Liver (tissue), 9 donors: ENCODE data around the gene CCER1. TPM values are rescaled to one million over a fixed set of nuclear protein-coding genes. Genes with fewer than 3 reads are reported as not detected.

ENCODE experiments used
- DNase-seq: peaks from one replicate; pipeline ENCODE4 v3.0.0-alpha.2; 2017; ENCODE audit warnings: low spot score
- H3K27ac ChIP-seq, 2 donors: one replicate each; pipeline ENCODE4 v1.7.0; 2013; ENCODE audit warnings: inconsistent platforms in 2 of 2, low read length in 2 of 2, control low read depth in 1 of 2, low read depth in 1 of 2, mild to moderate bottlenecking in 1 of 2
- H3K27me3 ChIP-seq, 4 donors: one replicate each; pipeline versions ENCODE4 v1.6.1 to v1.7.0; 2013; ENCODE audit warnings: low read length in 3 of 4, inconsistent platforms in 1 of 4, mild to moderate bottlenecking in 1 of 4, moderate library complexity in 1 of 4; ENCODE audit not compliant: control insufficient read depth in 4 of 4, insufficient read depth in 4 of 4
- H3K36me3 ChIP-seq, 4 donors: one replicate each; pipeline versions ENCODE4 v1.6.1 to v1.7.0; 2013; ENCODE audit warnings: low read length in 3 of 4, mild to moderate bottlenecking in 3 of 4, low read depth in 1 of 4, moderate library complexity in 1 of 4; ENCODE audit not compliant: control insufficient read depth in 4 of 4, insufficient read depth in 3 of 4
- H3K4me1 ChIP-seq, 4 donors: one replicate each; pipeline versions ENCODE4 v1.6.1 to v1.7.0; 2013; ENCODE audit warnings: low read length in 3 of 4, mild to moderate bottlenecking in 3 of 4, moderate library complexity in 1 of 4; ENCODE audit not compliant: control insufficient read depth in 4 of 4, insufficient read depth in 4 of 4
- H3K4me3 ChIP-seq, 3 donors: one replicate each; pipeline versions ENCODE4 v1.6.1 to v1.7.0; 2013; ENCODE audit warnings: low read length in 3 of 3, control low read depth in 1 of 3, low read depth in 1 of 3, mild to moderate bottlenecking in 1 of 3
- H3K9ac ChIP-seq, 2 donors: one replicate each; pipeline ENCODE4 v1.7.0; 2013; ENCODE audit warnings: low read length in 2 of 2, mild to moderate bottlenecking in 2 of 2, moderate library complexity in 2 of 2, control low read depth in 1 of 2, low read depth in 1 of 2
- H3K9me3 ChIP-seq, 4 donors: one replicate each; pipeline versions ENCODE4 v1.6.1 to v1.7.0; 2013; ENCODE audit warnings: low read length in 3 of 4; ENCODE audit not compliant: control insufficient read depth in 4 of 4
- CTCF ChIP-seq: fragments of 150-350 bp; IDR thresholded peaks from 2 replicates; pipeline ENCODE4 v1.5.1; 2017; ENCODE audit warnings: improper control_type of control experiment, low read depth, low read length; ENCODE audit not compliant: missing input control
- EGR1 ChIP-seq, 2 donors: IDR thresholded peaks; 2 replicates each; pipeline ENCODE4 v1.6.1; 2016 to 2018; ENCODE audit warnings: antibody characterized with exemption in 2 of 2, low read depth in 2 of 2
- FOXA1 ChIP-seq: IDR thresholded peaks from 2 replicates; pipeline ENCODE4 v1.6.1; 2016; ENCODE audit warnings: antibody characterized with exemption
- FOXA2 ChIP-seq: IDR thresholded peaks from 2 replicates; pipeline ENCODE4 v1.6.1; 2016; ENCODE audit warnings: antibody characterized with exemption
- GABPA ChIP-seq, 2 donors: IDR thresholded peaks in 1 of 2; conservative IDR thresholded peaks in 1 of 2; 2 replicates each; pipeline ENCODE4 v1.6.1; 2016; ENCODE audit warnings: antibody characterized with exemption in 2 of 2, mild to moderate bottlenecking in 1 of 2, moderate library complexity in 1 of 2
- HNF4A ChIP-seq, 2 donors: conservative IDR thresholded peaks; 2 replicates each; pipeline ENCODE4 v1.6.1; 2016; ENCODE audit warnings: antibody characterized with exemption in 2 of 2, mild to moderate bottlenecking in 2 of 2
- HNF4G ChIP-seq: IDR thresholded peaks from 2 replicates; pipeline ENCODE4 v1.6.1; 2016; ENCODE audit warnings: antibody characterized with exemption
- JUND ChIP-seq, 2 donors: IDR thresholded peaks; 2 replicates each; pipeline ENCODE4 v1.6.1; 2016; ENCODE audit warnings: antibody characterized with exemption in 2 of 2
- NR2F2 ChIP-seq: IDR thresholded peaks from 2 replicates; pipeline ENCODE4 v1.6.1; 2016; ENCODE audit warnings: antibody characterized with exemption
- RAD21 ChIP-seq, 2 donors: IDR thresholded peaks; 2 replicates each; pipeline ENCODE4 v1.6.1; 2016; ENCODE audit warnings: antibody characterized with exemption in 2 of 2, mild to moderate bottlenecking in 2 of 2
- REST ChIP-seq: IDR thresholded peaks from 2 replicates; pipeline ENCODE4 v1.6.1; 2016; ENCODE audit warnings: antibody characterized with exemption, mild to moderate bottlenecking
- TAF1 ChIP-seq: conservative IDR thresholded peaks from 2 replicates; pipeline ENCODE4 v1.6.1; 2016; ENCODE audit warnings: antibody characterized with exemption, mild to moderate bottlenecking
- YY1 ChIP-seq: IDR thresholded peaks from 2 replicates; pipeline ENCODE4 v1.6.1; 2016; ENCODE audit warnings: antibody characterized with exemption, mild to moderate bottlenecking
- WGBS: extraction: QIAGEN DNeasy Blood & Tissue Kit; methylation state at CpG from one replicate; pipeline ENCODE4 v1.1.7; 2013; 5-methylcytosine and 5-hydroxymethylcytosine counted together
- polyA plus RNA-seq, 2 donors: library from polyadenylated mRNA; stranded (reverse) in 1 of 2; unstranded in 1 of 2; fragments of 200-250 nt in 1 of 2; fragments of >200 nt in 1 of 2; fragmentation: Nextera tagmentation in 1 of 2; extraction: Ambion mirVana in 1 of 2; gene quantifications; one replicate each; pipeline versions ENCODE4 v1.2.1 to v1.2.3, GENCODE V29; 2013 to 2015
- total RNA-seq, 2 donors: library from RNA; depleted of rRNA; stranded (reverse); fragments of >200 nt; gene quantifications; one replicate each; pipeline ENCODE4 v1.2.3, GENCODE V29; 2014
- TF ChIP-seq, protein P1 (sequence below): IDR thresholded peaks from 2 replicates; pipeline ENCODE4 v1.6.1; 2016; ENCODE audit warnings: antibody characterized with exemption
- TF ChIP-seq, protein P2 (sequence below): IDR thresholded peaks from 2 replicates; pipeline ENCODE4 v1.6.1; 2016; ENCODE audit warnings: antibody characterized with exemption
- donor health status: healthy.
- donor health status: healthy.
- donor health status: healthy.
- donor health status: healthy.
- donor health status: healthy.

The CCER1 gene
- total and polyA plus RNA-seq, 4 donors, result not detected

DNA sequence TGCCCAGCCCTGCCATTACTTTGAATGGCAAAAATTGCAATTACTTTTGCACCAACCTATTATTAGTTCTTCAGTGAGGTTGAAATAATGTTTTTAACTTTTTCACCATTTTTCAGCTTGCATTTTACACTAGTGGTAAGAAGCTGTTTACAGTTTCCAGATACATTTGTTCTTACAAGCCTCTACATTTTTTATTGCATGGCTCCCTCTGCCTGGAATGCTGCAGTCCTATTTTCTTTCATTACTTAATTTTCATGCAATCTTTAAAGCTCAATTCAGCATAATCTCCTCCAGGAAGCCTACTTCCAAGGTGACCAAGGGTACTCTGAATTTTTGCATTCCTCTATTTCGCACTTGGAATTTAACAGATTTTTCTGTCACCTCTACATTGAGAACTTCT, 33.4 kb downstream of the CCER1 start:
- no peaks in the 10 kb centered on the region for H3K9me3 ChIP-seq
- H3K9ac ChIP-seq, result no peak overlapping the region
- DNase-seq, result no peak
- H3K4me1 ChIP-seq, result peaks cover 0 to 29% (median 6%) of the 10 kb centered on the region in 4 donors
- H3K27me3 ChIP-seq, result no peaks in the 10 kb centered on the region
- no peak overlapping the region for H3K4me3 ChIP-seq
- 89% methylated on average over 1 of the region's 1 CpG for WGBS
- TF ChIP-seq HNF4A (conservative IDR thresholded peaks at IDR 0.05) (no peak), TAF1 (no peak), RAD21 (IDR thresholded peaks at IDR 0.05) (no peak), EGR1 (IDR thresholded peaks at IDR 0.05; ENCODE audit: low read depth in 2 of 2) (no peak), FOXA2 (no peak), HNF4G (no peak)
- TF ChIP-seq, protein P1, sequence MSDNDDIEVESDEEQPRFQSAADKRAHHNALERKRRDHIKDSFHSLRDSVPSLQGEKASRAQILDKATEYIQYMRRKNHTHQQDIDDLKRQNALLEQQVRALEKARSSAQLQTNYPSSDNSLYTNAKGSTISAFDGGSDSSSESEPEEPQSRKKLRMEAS, result no peak
- no peak overlapping the region for H3K27ac ChIP-seq
- H3K36me3 ChIP-seq, result no peaks in the 10 kb centered on the region

- WGBS, result 99% methylated on average over 1 of the region's 1 CpG
- Histone ChIP-seq H3K36me3 (no peaks in the 10 kb centered on the region), H3K4me1 (peaks cover 0 to 24% (median 4%) of the 10 kb centered on the region in 4 donors)
Measured at GRCh38 chr12:90920222-90920621, 34.8 kb downstream of the CCER1 start.

DNA sequence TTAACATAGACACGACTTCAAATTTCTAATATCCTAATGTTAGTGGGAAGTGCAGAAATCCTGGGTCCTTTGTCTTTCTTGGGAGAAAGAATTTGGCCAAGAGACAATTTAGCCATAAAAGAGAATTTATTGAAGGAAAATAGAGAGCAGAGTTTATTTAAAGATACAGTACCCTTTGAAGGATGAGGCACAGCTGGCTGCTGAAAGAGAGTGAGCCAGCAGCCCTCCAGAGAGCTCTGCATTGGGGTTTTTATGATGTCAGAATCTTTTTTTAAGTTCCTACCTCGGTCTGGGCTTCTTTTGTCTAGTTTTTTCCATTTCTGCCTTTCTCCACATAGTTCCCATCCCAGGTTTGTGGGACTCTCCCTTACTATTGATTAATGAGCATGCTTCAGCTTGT, 37.5 kb downstream of the CCER1 start:
- 72% methylated on average over 2 of the region's 2 CpGs for WGBS
- H3K9ac ChIP-seq, result no peak overlapping the region
- H3K36me3 ChIP-seq, result no peaks in the 10 kb centered on the region
- peaks cover 0 to 8% (median 4%) of the 10 kb centered on the region in 4 donors for H3K4me1 ChIP-seq
- no peak for DNase-seq
- H3K9me3 ChIP-seq, result no peaks in the 10 kb centered on the region
- no peak overlapping the region for H3K4me3 ChIP-seq
- no peaks in the 10 kb centered on the region for H3K27me3 ChIP-seq
- H3K27ac ChIP-seq, result no peak overlapping the region
- TF ChIP-seq GABPA (IDR thresholded peaks at IDR 0.05 in 1 of 2, conservative IDR thresholded peaks at IDR 0.05 in 1 of 2), result no peak
- no peak for TF ChIP-seq HNF4A (conservative IDR thresholded peaks at IDR 0.05)
- no peak for TF ChIP-seq FOXA1
- TF ChIP-seq, protein P1, result no peak
- TF ChIP-seq EGR1 (IDR thresholded peaks at IDR 0.05; ENCODE audit: low read depth in 2 of 2), result no peak
- no peak for TF ChIP-seq NR2F2
- TF ChIP-seq FOXA2, result no peak
- no peak for TF ChIP-seq HNF4G
- TF ChIP-seq REST, result no peak
- no peak for TF ChIP-seq TAF1
- no peak for TF ChIP-seq JUND (IDR thresholded peaks at IDR 0.05)
- TF ChIP-seq CTCF, result no peak
- no peak for TF ChIP-seq YY1
- TF ChIP-seq RAD21 (IDR thresholded peaks at IDR 0.05), result no peak

More at GRCh38 chr12:90920222-90920621, 34.8 kb downstream of the CCER1 start:
- Histone ChIP-seq H3K9me3 (no peaks in the 10 kb centered on the region), H3K4me3 (no peak overlapping the region), H3K27me3 (no peaks in the 10 kb centered on the region), H3K9ac (no peak overlapping the region), H3K27ac (no peak overlapping the region)
- DNase-seq, result no peak
- no peak for TF ChIP-seq FOXA2
- TF ChIP-seq TAF1, result no peak
- no peak for TF ChIP-seq HNF4A (conservative IDR thresholded peaks at IDR 0.05)
- no peak for TF ChIP-seq RAD21 (IDR thresholded peaks at IDR 0.05)
- TF ChIP-seq, protein P2, sequence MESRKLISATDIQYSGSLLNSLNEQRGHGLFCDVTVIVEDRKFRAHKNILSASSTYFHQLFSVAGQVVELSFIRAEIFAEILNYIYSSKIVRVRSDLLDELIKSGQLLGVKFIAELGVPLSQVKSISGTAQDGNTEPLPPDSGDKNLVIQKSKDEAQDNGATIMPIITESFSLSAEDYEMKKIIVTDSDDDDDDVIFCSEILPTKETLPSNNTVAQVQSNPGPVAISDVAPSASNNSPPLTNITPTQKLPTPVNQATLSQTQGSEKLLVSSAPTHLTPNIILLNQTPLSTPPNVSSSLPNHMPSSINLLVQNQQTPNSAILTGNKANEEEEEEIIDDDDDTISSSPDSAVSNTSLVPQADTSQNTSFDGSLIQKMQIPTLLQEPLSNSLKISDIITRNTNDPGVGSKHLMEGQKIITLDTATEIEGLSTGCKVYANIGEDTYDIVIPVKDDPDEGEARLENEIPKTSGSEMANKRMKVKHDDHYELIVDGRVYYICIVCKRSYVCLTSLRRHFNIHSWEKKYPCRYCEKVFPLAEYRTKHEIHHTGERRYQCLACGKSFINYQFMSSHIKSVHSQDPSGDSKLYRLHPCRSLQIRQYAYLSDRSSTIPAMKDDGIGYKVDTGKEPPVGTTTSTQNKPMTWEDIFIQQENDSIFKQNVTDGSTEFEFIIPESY, result no peak
- TF ChIP-seq JUND (IDR thresholded peaks at IDR 0.05), result no peak
- TF ChIP-seq, protein P1, result no peak
- TF ChIP-seq YY1, result no peak
